HG02885 (cell line): Measurements from ENCODE around the gene SBNO1.
"Not testable (repeated sequence)": the region's sequence is repeated elsewhere in the genome, so short reads cannot be mapped to it uniquely, and the experiment has no call there.

Source experiments
- ATAC-seq: cut with Tn5 transposase; IDR thresholded peaks from one replicate; pipeline ENCODE4 v1.9.1; 2021; ENCODE audit warnings: mild to moderate bottlenecking; ENCODE audit not compliant: unreplicated experiment, poor library complexity

The SBNO1 gene

DNA sequence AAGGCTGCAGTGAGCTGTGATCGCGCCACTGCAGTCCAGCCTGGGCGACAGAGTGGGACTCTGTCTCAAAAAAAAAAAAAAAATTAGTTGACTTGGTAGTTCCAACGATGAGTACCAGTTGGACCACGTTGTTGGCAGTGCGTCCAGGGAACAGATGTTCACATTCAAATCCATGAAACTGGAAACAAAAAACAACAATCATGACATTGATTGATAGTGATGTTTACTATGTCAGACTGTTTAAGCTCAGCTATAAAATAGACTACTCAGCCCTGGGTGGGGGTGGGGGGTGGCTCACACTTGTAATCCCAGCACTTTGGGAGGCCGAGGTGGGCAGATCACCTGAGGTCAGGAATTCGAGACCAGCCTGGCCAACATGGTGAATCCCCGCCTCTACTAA lies 112.3 kb downstream of the SBNO1 start:
- ATAC-seq: not testable (repeated sequence)

- ATAC-seq: no peak
These were observed 113.1 kb downstream of the SBNO1 start for GRCh38 chr12:123251403-123252076.

- no peak for ATAC-seq
These were observed 113.9 kb downstream of the SBNO1 start for GRCh38 chr12:123250471-123251383.

DNA sequence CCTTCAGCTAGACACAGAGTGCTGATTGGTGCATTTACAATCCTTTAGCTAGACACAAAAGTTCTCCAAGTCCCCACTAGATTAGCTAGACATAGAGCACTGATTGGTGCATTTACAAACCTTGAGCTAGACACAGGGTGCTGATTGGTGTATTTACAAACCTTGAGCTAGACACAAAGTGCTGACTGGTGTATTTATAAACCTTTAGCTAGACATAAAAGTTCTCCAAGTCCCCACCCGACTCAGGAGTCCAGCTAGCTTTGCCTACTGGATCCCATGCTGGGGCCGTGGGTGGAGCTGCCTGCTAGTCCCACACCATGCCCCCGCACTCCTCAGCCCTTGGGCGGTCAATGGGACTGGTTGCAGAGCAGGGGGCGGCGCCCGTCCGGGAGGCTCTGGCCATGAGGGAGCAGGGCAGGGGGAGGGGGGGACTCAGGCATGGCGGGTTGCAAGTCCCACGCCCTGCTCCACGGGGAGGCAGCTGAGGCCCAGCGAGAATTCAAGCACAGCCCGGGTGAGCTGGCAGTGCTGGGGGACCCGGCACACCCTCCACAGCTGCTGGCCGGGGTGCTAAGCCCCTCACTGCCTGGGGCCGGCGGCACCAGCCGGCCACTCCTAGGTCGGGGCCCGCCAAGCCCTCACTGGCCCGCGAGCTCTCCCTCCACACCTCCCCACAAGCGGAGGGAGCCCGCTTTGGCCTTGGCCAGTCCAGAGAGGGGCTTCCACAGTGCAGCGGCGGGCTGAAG lies 115.5 kb downstream of the SBNO1 start:
- not testable (repeated sequence) for ATAC-seq

DNA sequence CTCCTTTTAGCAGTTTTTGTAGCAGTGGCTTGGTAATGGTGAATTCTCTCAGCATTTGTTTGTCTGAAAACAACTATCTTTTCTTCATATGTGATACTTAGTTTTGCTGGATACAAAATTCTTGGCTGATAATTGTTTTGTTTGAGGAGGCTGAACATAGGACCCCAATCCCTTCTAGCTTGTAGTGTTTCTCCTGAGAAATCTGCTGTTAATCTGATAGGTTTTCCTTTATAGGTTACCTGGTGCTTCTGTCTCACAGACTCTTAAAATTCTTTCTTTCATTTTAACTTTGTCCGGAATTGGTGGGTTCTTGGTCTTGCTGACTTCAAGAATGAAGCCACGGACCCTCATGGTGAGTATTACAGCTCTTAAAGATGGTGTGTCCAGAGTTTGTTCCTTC lies 116.5 kb downstream of the SBNO1 start:
- not testable (repeated sequence) for ATAC-seq

DNA sequence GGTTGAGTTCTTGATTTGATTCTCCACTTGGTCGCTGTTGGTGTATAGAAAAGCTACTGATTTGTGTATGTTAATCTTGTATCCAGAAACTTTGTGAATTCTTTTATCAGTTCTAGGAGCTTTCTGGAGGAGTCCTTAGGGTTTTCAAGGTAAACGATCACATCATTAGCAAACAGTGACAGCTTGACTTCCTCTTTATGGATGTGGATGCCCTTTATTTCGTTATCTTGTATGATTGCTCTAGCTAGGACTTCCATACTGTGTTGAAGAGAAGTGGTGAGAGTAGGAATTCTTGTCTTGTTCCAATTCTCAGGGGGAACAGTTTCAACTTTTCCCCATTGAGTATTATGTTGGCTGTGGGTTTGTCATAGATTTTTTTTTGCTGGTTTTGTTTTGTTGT lies 119.0 kb downstream of the SBNO1 start:
- no peak for ATAC-seq

- no peak for ATAC-seq
These were observed 120.9 kb downstream of the SBNO1 start for GRCh38 chr12:123243671-123244262.

DNA sequence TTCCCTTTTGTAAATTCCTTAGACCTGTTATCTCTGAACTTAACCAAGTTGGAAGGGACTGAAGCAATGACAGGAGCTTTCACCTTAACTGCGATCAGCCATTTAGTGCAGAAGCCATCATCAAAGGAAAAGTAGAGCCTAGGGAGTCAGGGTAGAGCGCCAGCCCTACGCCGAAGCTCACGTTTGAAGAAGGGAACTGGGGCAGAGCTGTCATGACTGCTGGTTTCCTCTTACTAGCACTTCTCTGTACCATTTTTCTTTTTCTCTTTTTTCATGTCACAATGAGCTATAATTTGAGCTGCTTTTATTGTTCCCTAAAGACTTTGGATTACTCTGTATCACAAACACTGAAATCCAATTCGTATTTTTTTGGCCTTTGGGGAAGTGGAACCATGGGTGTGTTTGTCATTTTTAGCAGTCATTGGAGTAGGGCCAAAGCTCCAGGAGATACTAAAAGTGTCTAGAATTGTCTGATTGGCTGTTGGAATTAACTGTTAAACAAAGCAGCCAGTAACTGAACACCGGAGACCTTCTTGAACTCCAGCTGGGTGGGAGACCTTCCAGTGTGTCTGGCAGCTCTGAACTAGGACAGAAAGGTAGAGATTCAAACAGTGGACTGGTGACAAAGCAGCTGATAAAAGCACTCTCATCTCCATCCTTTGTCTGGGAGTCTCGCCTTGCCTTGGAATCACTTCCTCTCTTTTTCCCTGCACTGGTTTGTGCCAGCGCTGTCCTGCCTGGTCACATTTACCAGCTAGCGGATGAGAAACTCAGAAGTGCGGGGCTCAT lies 122.3 kb downstream of the SBNO1 start:
- no peak for ATAC-seq
